Measurements from ENCODE around the gene KRTAP5-6.
"Not testable (repeated sequence)": the region's sequence is repeated elsewhere in the genome, so short reads cannot be mapped to it uniquely, and the experiment has no call there.

DNA sequence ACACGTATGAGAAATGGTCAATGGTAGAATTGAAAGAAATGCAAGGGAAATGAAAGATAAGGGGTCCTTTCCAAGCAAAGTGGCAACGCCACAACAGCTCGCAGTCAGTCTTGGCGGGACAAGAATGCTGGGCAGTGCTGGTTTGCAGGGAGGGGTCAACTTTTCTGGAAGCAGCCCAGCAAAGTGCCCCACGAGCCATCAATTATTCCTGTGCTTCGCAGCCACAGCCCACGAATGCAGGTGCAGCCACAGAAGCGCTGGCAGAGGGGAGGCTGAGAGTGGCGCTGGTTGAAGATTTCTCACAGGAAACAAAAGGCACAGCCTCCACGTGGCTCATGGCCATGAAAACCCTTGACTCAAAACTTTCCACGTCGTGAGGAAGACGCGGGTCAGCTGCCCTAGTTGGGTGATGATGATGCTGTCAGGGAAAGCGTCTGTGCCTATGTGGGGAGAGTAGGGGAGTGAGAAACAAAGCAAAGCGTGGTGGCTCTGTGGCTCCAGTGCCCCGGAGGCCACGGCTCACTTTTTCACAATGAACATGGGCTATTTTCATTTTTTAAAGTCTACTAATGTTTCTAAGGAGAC is 34.2 kb upstream of the KRTAP5-6 start:
- not testable (repeated sequence) for TF ChIP-seq POLR2AphosphoS5, POLR2A (IDR thresholded peaks at IDR 0.05)
- TF ChIP-seq, protein P1, sequence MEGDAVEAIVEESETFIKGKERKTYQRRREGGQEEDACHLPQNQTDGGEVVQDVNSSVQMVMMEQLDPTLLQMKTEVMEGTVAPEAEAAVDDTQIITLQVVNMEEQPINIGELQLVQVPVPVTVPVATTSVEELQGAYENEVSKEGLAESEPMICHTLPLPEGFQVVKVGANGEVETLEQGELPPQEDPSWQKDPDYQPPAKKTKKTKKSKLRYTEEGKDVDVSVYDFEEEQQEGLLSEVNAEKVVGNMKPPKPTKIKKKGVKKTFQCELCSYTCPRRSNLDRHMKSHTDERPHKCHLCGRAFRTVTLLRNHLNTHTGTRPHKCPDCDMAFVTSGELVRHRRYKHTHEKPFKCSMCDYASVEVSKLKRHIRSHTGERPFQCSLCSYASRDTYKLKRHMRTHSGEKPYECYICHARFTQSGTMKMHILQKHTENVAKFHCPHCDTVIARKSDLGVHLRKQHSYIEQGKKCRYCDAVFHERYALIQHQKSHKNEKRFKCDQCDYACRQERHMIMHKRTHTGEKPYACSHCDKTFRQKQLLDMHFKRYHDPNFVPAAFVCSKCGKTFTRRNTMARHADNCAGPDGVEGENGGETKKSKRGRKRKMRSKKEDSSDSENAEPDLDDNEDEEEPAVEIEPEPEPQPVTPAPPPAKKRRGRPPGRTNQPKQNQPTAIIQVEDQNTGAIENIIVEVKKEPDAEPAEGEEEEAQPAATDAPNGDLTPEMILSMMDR (IDR thresholded peaks at IDR 0.05 in 8 of 11, conservative IDR thresholded peaks at IDR 0.05 in 3 of 11), result not testable (repeated sequence)

Data from spleen (tissue), 7 donors.